H1 (cell line): Measurements from ENCODE around the gene HNRNPU. TPM values are rescaled to one million over a fixed set of nuclear protein-coding genes. Genes with fewer than 3 reads are reported as not detected.

Experiments used
- CTCF ChIA-PET: fragments of 300-600 bp; sonication (Branson Sonifier 250); formaldehyde crosslinking; loops from one replicate; lab custom pipeline; 2021; ENCODE audit not compliant: partially characterized antibody; lab: Charles Lee
- POLR2A ChIA-PET: fragments of 300-600 bp; sonication (Branson Sonifier 250); formaldehyde crosslinking; loops from one replicate; lab custom pipeline; 2021; ENCODE audit warnings: inconsistent platforms; ENCODE audit not compliant: partially characterized antibody; lab: Charles Lee
- DNase-seq, 2 experiments: peaks; one replicate each; pipeline versions ENCODE4 v3.0.0 to v3.0.0-alpha.2; 2010 to 2022; ENCODE audit warnings: low spot score in 2 of 2, low read depth in 1 of 2, mixed read lengths in 1 of 2
- FAIRE-seq: peaks from 2 replicates; lab custom pipeline; 2011; peaks lifted over from hg19 to GRCh38; lab: Jason Lieb, UNC
- H2AFZ ChIP-seq: 2 replicates; pipeline ENCODE4 v1.8.1; 2012; ENCODE audit warnings: low read length, inconsistent platforms
- H2AK5ac ChIP-seq: 2 replicates; pipeline ENCODE4 v1.6.1; 2013; ENCODE audit warnings: low read depth, low read length
- H2BK120ac ChIP-seq: replicated peaks from 2 replicates; pipeline ENCODE3; 2013; ENCODE audit warnings: low read depth, low read length, inconsistent platforms
- H2BK12ac ChIP-seq: 2 replicates; pipeline ENCODE4 v1.6.1; 2013; ENCODE audit warnings: low read depth, low read length
- H2BK15ac ChIP-seq: 2 replicates; pipeline ENCODE4 v1.6.1; 2013; ENCODE audit warnings: low read length
- H2BK20ac ChIP-seq: 2 replicates; pipeline ENCODE4 v1.6.1; 2013; ENCODE audit warnings: low read length
- H2BK5ac ChIP-seq: 2 replicates; pipeline ENCODE4 v1.6.1; 2013; ENCODE audit warnings: low read depth, low read length
- H3K14ac ChIP-seq: 2 replicates; pipeline ENCODE4 v1.6.1; 2013; ENCODE audit warnings: inconsistent platforms; ENCODE audit not compliant: insufficient read length
- H3K18ac ChIP-seq: 2 replicates; pipeline ENCODE4 v1.6.1; 2013; ENCODE audit warnings: low read length; ENCODE audit errors: extremely low read depth
- H3K23ac ChIP-seq: 2 replicates; pipeline ENCODE4 v1.6.1; 2013; ENCODE audit warnings: inconsistent platforms; ENCODE audit not compliant: insufficient read length
- H3K23me2 ChIP-seq: 2 replicates; pipeline ENCODE4 v1.6.1; 2013; ENCODE audit warnings: low read depth, low read length
- H3K27ac ChIP-seq: 2 replicates; pipeline ENCODE4 v1.6.1; 2011; ENCODE audit warnings: low read depth, low read length, inconsistent platforms
- H3K27me3 ChIP-seq, 4 experiments: replicated peaks in 1 of 4; 1 replicate in 1 of 4; 2 replicates in 3 of 4; pipeline versions ENCODE4 v1.6.1 to v1.8.1; 2011 to 2013; ENCODE audit warnings: low read length in 3 of 4, mild to moderate bottlenecking in 3 of 4, inconsistent platforms in 2 of 4, mixed read lengths in 2 of 4, moderate library complexity in 1 of 4; ENCODE audit not compliant: control insufficient read depth in 3 of 4, insufficient read depth in 3 of 4; ENCODE audit errors: extremely low read depth in 1 of 4
- H3K36me3 ChIP-seq, 4 experiments: 2 replicates each; pipeline versions ENCODE4 v1.6.1 to v1.8.1; 2011 to 2013; ENCODE audit warnings: mild to moderate bottlenecking in 4 of 4, low read length in 3 of 4, moderate library complexity in 2 of 4, control low read depth in 1 of 4, inconsistent platforms in 1 of 4; ENCODE audit not compliant: insufficient read depth in 4 of 4, control insufficient read depth in 2 of 4
- H3K4ac ChIP-seq: replicated peaks from 2 replicates; pipeline ENCODE3; 2013; ENCODE audit warnings: low read length, low read depth, mixed read lengths, inconsistent platforms; ENCODE audit not compliant: insufficient read length
- H3K4me1 ChIP-seq, 4 experiments: replicated peaks in 1 of 4; 1 replicate in 1 of 4; 2 replicates in 3 of 4; pipeline versions ENCODE4 v1.6.1 to v1.8.1; 2011 to 2013; ENCODE audit warnings: low read length in 3 of 4, inconsistent platforms in 2 of 4, mixed read lengths in 1 of 4; ENCODE audit not compliant: insufficient read depth in 4 of 4, control insufficient read depth in 3 of 4
- H3K4me2 ChIP-seq, 2 experiments: 2 replicates each; pipeline versions ENCODE4 v1.6.1 to v1.8.1; 2011 to 2013; ENCODE audit warnings: low read depth in 2 of 2, low read length in 2 of 2, control low read depth in 1 of 2, inconsistent platforms in 1 of 2, mild to moderate bottlenecking in 1 of 2; ENCODE audit not compliant: insufficient read depth in 1 of 2
- H3K4me3 ChIP-seq, 4 experiments: fragments of 200-600, 300-600 bp in 1 of 4; sonication (generic), shearing (Covaris generic), sonication (Bioruptor Twin) in 1 of 4; 2 replicates each; pipeline versions ENCODE4 v1.5.1 to v1.8.1; 2011 to 2016; ENCODE audit warnings: low read length in 4 of 4, low read depth in 3 of 4, control low read depth in 2 of 4, inconsistent platforms in 2 of 4, mild to moderate bottlenecking in 2 of 4, mixed read lengths in 1 of 4, moderate library complexity in 1 of 4; ENCODE audit not compliant: insufficient read depth in 2 of 4; ENCODE audit errors: extremely low read depth in 1 of 4
- H3K56ac ChIP-seq: replicated peaks from 2 replicates; pipeline ENCODE3; 2013; ENCODE audit warnings: low read depth, mild to moderate bottlenecking, mixed read lengths, low read length, inconsistent platforms; ENCODE audit not compliant: insufficient read length
- H3K79me1 ChIP-seq: 2 replicates; pipeline ENCODE4 v1.6.1; 2013; ENCODE audit warnings: low read depth, low read length, control low read depth
- H3K79me2 ChIP-seq, 2 experiments: 2 replicates each; pipeline versions ENCODE4 v1.6.1 to v1.8.1; 2012 to 2013; ENCODE audit warnings: low read length in 2 of 2, mild to moderate bottlenecking in 2 of 2, inconsistent platforms in 1 of 2; ENCODE audit not compliant: insufficient read depth in 2 of 2, control insufficient read depth in 1 of 2
- H3K9ac ChIP-seq, 4 experiments: replicated peaks in 1 of 4; 1 replicate in 1 of 4; 2 replicates in 3 of 4; pipeline versions ENCODE4 v1.6.1 to v1.8.1; 2011 to 2013; ENCODE audit warnings: low read depth in 3 of 4, low read length in 3 of 4, control low read depth in 2 of 4, mild to moderate bottlenecking in 2 of 4, moderate library complexity in 2 of 4, inconsistent platforms in 1 of 4; ENCODE audit errors: extremely low read depth in 1 of 4
- H3K9me3 ChIP-seq, 2 experiments: 2 replicates each; pipeline versions ENCODE4 v1.6.1 to v1.8.1; 2012 to 2013; ENCODE audit warnings: mild to moderate bottlenecking in 2 of 2, moderate library complexity in 2 of 2, control low read depth in 1 of 2, inconsistent platforms in 1 of 2, low read depth in 1 of 2, low read length in 1 of 2, mixed read lengths in 1 of 2; ENCODE audit not compliant: insufficient read depth in 2 of 2
- H4K20me1 ChIP-seq, 2 experiments: replicated peaks in 1 of 2; 2 replicates each; pipeline versions ENCODE3 to v1.8.1; 2011 to 2013; ENCODE audit warnings: inconsistent platforms in 2 of 2, low read length in 2 of 2, mild to moderate bottlenecking in 1 of 2; ENCODE audit not compliant: insufficient read depth in 2 of 2, control insufficient read depth in 1 of 2
- H4K5ac ChIP-seq: 2 replicates; pipeline ENCODE4 v1.6.1; 2013; ENCODE audit warnings: low read length, low read depth, mixed read lengths, inconsistent platforms; ENCODE audit not compliant: insufficient read length
- H4K8ac ChIP-seq: 2 replicates; pipeline ENCODE4 v1.8.0; 2013; ENCODE audit warnings: mild to moderate bottlenecking, moderate library complexity, low read length, inconsistent platforms; ENCODE audit not compliant: insufficient read depth; ENCODE audit errors: extremely low read depth
- H4K91ac ChIP-seq: replicated peaks from 2 replicates; pipeline ENCODE3; 2013; ENCODE audit warnings: low read length, mixed read lengths, inconsistent platforms; ENCODE audit not compliant: insufficient read length
- CBX8 ChIP-seq: fragments of 300-800, 300-1000 bp; sonication (generic); IDR thresholded peaks from 2 replicates; pipeline ENCODE4 v1.7.1; 2016; ENCODE audit warnings: low read depth, low read length, borderline replicate concordance
- CTBP2 ChIP-seq: IDR thresholded peaks from 2 replicates; pipeline ENCODE4 v1.7.0; 2011; ENCODE audit warnings: borderline replicate concordance, mild to moderate bottlenecking, moderate library complexity, mixed read lengths, low read length; ENCODE audit not compliant: insufficient read depth, insufficient read length
- GABPA ChIP-seq: IDR thresholded peaks from 2 replicates; pipeline ENCODE4 v1.6.1; 2011; ENCODE audit warnings: mild to moderate bottlenecking, low read length, moderate library complexity, borderline replicate concordance; ENCODE audit not compliant: insufficient read depth
- POLR2AphosphoS5 ChIP-seq: IDR thresholded peaks from 2 replicates; pipeline ENCODE4 v1.6.1; 2011; ENCODE audit warnings: low read depth, low read length
- RBBP5 ChIP-seq: IDR thresholded peaks from 2 replicates; pipeline ENCODE4 v1.7.1; 2012; ENCODE audit warnings: low read depth, mild to moderate bottlenecking, inconsistent platforms, low read length, moderate library complexity, borderline replicate concordance
- TAF1 ChIP-seq: IDR thresholded peaks from 2 replicates; pipeline ENCODE4 v1.6.1; 2011; ENCODE audit warnings: mild to moderate bottlenecking, low read depth, low read length
- TBP ChIP-seq: IDR thresholded peaks from 2 replicates; pipeline ENCODE4 v1.6.1; 2011; ENCODE audit warnings: low read depth, low read length, improper control_type of control experiment
- WGBS, 2 experiments: shearing (Covaris generic) in 1 of 2; methylation state at CpG; one replicate each; pipeline versions ENCODE4 v1.1.6 to v1.1.7; 2013 to 2015; ENCODE audit warnings: low lambda C conversion rate in 2 of 2, mixed read lengths in 2 of 2, inconsistent platforms in 1 of 2, low coverage in 1 of 2, missing lambda C conversion rate in 1 of 2; ENCODE audit not compliant: insufficient replicate concordance in 2 of 2, insufficient coverage in 1 of 2, insufficient read length in 1 of 2; ENCODE audit errors: extremely low coverage in 1 of 2, missing lambda C conversion rate in 1 of 2; 5-methylcytosine and 5-hydroxymethylcytosine counted together
- polyA plus RNA-seq, 7 experiments: library from polyadenylated mRNA; depleted of rRNA in 3 of 7; stranded (reverse) in 5 of 7; unstranded in 2 of 7; fragments of >200 nt in 5 of 7; fragments of 200-250 nt in 2 of 7; gene quantifications; 1 replicate in 5 of 7; 2 replicates in 1 of 7; 4 replicates in 1 of 7; pipeline versions ENCODE4 v1.2.1 to v1.2.3, GENCODE V29; 2011 to 2013; ENCODE audit warnings: missing spikeins in 2 of 7, mixed read lengths in 2 of 7
- total RNA-seq: library from RNA; stranded (reverse); fragmentation: NEBNext Ultra II Directional; extraction: Animal tissue kit (Norgen Biotek cat#: 25700); gene quantifications from 2 replicates; pipeline ENCODE4 v1.2.1, GENCODE V29; 2021

The HNRNPU gene
- total and polyA plus RNA-seq, 2 of the 8 experiments (the other 6 are each of a cell fraction or from before 2014, with no cell fraction given) = 95.6 to 606 TPM

- Histone ChIP-seq H3K18ac (peak overlapping the region; percentile 66), H2BK120ac (no peak overlapping the region), H3K4me1 (peaks cover 0 to 3% (median 3%) of the 10 kb centered on the region in 4 experiments; a peak in 4 of 7 replicates), H2BK12ac (peak overlapping the region; percentile 60; the same call in 1 of the 2 replicates), H4K8ac (no peak overlapping the region), H3K9me3 (no peaks in the 10 kb centered on the region), H3K36me3 (peaks cover 10 to 27% (median 17%) of the 10 kb centered on the region in 4 experiments), H3K56ac (peak overlapping the region; percentile 36), H2BK15ac (no peak overlapping the region), H4K91ac (no peak overlapping the region), H4K20me1 (peaks cover 24% of the 10 kb centered on the region in 2 experiments), H3K23ac (no peak overlapping the region), H4K5ac (peak overlapping the region; percentile 76), H2AK5ac (no peak overlapping the region), H3K4ac (peak overlapping the region; percentile 23), H3K27me3 (no peaks in the 10 kb centered on the region), H2BK20ac (no peak overlapping the region), H3K4me2 (peak overlapping the region; percentile 75 to 92), H3K9ac (peak overlapping the region; percentile 86 to 98 (median 92)), H3K79me2 (peaks cover 36 to 43% of the 10 kb centered on the region in 2 experiments), H2AFZ (0 out of 2 replicates have a peak overlapping the region, but pooled peaks have one; percentile 3), H3K4me3 (peak overlapping the region; percentile 56 to 100 (median 98)), H3K79me1 (no peaks in the 10 kb centered on the region), H3K27ac (peak overlapping the region; percentile 93), H3K14ac (no peak overlapping the region), H2BK5ac (peak overlapping the region; percentile 91), H3K23me2 (peaks cover 5% of the 10 kb centered on the region)
- POLR2A ChIA-PET = interaction anchor here (0.9 to 29.6 kb wide), 14 partner anchors 11 to 178 kb away, joined by 3 to 677 read pairs (median 6); partner anchors contain the start of gene COX20
- TF ChIP-seq CTBP2 (no peak), TBP (no peak), TAF1 (no peak), RBBP5 (no peak), POLR2AphosphoS5 (no peak), CBX8 (no peak), GABPA (no peak)
- CTCF ChIA-PET = interaction anchor here (0.7 to 2.8 kb wide), 6 partner anchors 27 to 178 kb away, joined by 3 to 12 read pairs (median 4); no protein-coding TSS in a partner anchor
- 22% methylated on average over 9 of the region's 9 CpGs; no CpG with 5 or more reads in 1 of the 2 experiments for WGBS, 2 experiments
- DNase-seq (peak in 1 of 2 experiments; percentile 60), FAIRE-seq (no peak)
Observed at GRCh38 chr1:244865028-244865371, 657 bp upstream of the HNRNPU start.
